ENCODE data around the gene CABP7. TPM values are rescaled to one million over a fixed set of nuclear protein-coding genes. Genes with fewer than 3 reads are reported as not detected.

Gene CABP7
- total RNA-seq, 1 donor from 2014 or later, result not detected

DNA sequence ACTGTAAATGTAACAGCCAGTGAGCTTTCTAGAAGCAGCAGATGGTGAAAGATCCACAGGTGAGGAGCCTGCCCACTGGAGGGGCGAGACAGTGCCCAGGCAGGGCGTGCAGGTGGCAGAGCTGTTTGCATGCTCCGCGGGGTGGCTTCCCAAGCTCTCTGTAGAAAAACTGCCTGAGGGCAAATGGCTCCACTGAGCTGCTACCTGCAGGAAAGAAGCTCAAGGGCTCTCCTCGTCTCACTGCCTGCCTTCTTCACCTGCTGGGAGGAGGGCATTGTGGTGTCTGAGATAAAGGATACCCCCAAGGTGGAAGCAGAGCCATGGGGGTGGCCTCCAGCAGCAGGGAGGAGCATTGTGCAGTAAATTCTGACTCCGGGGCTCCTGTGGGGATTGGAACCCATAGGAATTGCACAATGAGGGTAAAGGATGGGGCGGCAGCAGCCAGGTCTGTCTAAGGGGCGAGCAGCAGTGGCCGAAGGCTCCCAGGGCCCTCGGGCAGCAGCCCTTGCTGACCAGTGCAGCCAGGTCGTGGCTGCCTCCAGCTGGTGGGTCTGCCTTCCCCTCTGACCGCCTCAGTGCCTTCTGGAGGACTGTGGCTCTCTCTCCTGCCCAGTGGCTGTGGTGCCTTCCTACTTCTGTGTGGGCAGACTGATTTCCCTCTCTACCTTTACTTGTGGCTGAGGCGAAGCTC lies 28.0 kb upstream of the CABP7 start:
- H3K36me3 ChIP-seq (ENCODE audit: control insufficient read depth, insufficient read depth, low read length), result peaks cover 7% of the 10 kb centered on the region
- H3K4me3 ChIP-seq (ENCODE audit: low read depth, low read length), result no peak overlapping the region
- TF ChIP-seq, protein P1, sequence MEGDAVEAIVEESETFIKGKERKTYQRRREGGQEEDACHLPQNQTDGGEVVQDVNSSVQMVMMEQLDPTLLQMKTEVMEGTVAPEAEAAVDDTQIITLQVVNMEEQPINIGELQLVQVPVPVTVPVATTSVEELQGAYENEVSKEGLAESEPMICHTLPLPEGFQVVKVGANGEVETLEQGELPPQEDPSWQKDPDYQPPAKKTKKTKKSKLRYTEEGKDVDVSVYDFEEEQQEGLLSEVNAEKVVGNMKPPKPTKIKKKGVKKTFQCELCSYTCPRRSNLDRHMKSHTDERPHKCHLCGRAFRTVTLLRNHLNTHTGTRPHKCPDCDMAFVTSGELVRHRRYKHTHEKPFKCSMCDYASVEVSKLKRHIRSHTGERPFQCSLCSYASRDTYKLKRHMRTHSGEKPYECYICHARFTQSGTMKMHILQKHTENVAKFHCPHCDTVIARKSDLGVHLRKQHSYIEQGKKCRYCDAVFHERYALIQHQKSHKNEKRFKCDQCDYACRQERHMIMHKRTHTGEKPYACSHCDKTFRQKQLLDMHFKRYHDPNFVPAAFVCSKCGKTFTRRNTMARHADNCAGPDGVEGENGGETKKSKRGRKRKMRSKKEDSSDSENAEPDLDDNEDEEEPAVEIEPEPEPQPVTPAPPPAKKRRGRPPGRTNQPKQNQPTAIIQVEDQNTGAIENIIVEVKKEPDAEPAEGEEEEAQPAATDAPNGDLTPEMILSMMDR (IDR thresholded peaks at IDR 0.05; ENCODE audit: insufficient read depth, low read length, severe bottlenecking), result no peak
- FAIRE-seq (no peak), DNase-seq (ENCODE audit: low read depth) (no peak)
- H3K27me3 ChIP-seq (ENCODE audit: control insufficient read depth, insufficient read depth, low read length), result no peaks in the 10 kb centered on the region

DNA sequence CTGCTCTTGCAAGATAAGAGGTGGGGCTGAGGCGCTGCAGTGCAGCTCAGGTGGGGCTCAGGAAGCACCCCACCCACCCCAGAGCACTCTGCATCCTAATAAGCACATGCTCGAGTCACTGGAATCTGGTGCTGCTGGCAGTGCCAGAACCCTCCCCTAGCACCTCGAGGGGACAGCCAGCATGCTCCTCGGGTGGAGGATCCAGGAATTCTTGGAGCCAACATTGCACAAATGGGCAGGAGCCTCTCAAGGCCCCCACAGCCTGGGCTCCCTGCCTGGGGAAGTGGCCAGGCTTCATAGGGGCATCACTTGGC lies 27.5 kb upstream of the CABP7 start:
- FAIRE-seq (no peak), DNase-seq (ENCODE audit: low read depth) (no peak)
- H3K4me3 ChIP-seq (ENCODE audit: low read depth, low read length), result no peak overlapping the region
- H3K27me3 ChIP-seq (ENCODE audit: control insufficient read depth, insufficient read depth, low read length), result no peaks in the 10 kb centered on the region
- H3K36me3 ChIP-seq (ENCODE audit: control insufficient read depth, insufficient read depth, low read length), result peaks cover 7% of the 10 kb centered on the region
- TF ChIP-seq, protein P1 (IDR thresholded peaks at IDR 0.05; ENCODE audit: insufficient read depth, low read length, severe bottlenecking), result no peak

DNA sequence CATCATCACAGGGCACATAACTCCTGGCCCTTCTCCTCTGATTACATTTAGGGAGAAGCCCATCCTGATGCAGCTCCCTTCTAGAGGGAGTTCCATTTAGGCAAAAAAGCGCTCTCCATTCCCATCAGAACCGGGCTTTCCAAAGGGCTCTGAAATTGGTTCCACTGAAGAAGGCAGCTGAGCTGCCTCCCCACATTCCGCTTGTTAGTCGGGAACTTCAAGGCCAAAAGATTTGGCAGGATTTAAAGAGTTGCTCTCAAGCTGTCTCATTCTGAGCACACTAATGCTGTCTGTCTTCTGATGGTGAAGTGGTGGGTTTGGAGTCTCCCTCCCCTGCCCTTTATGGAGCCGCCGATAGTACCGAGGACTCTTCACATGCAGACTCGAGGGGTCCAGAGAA lies 26.6 kb upstream of the CABP7 start:
- TF ChIP-seq, protein P1 (IDR thresholded peaks at IDR 0.05; ENCODE audit: insufficient read depth, low read length, severe bottlenecking), result no peak
- FAIRE-seq (no peak), DNase-seq (ENCODE audit: low read depth) (no peak)
- no peak overlapping the region for H3K4me3 ChIP-seq (ENCODE audit: low read depth, low read length)
- H3K27me3 ChIP-seq (ENCODE audit: control insufficient read depth, insufficient read depth, low read length), result no peaks in the 10 kb centered on the region
- peaks cover 7% of the 10 kb centered on the region for H3K36me3 ChIP-seq (ENCODE audit: control insufficient read depth, insufficient read depth, low read length)

DNA sequence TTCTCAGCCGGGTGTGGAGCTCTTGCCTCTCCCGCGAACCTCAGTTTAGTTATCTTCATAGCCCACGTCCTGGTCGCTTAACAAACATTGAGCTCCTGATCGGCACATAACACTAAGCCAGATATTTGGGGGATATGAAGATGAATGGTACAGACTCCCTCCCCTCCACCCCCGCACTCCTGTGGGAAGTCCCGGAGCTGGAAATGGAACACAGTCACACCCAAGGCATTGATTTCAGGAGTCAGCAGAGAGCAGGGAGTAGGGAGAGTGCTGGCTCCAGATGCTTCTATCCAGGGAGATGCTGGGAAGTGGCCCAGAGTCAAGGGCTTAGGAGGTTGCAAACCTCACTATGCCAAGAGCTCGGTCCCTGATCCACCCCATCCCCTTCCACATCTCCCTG lies 26.1 kb upstream of the CABP7 start:
- FAIRE-seq (no peak), DNase-seq (ENCODE audit: low read depth) (no peak)
- Histone ChIP-seq H3K27me3 (ENCODE audit: control insufficient read depth, insufficient read depth, low read length) (no peaks in the 10 kb centered on the region), H3K4me3 (ENCODE audit: low read depth, low read length) (no peak overlapping the region), H3K36me3 (ENCODE audit: control insufficient read depth, insufficient read depth, low read length) (peaks cover 7% of the 10 kb centered on the region)
- TF ChIP-seq, protein P1 (IDR thresholded peaks at IDR 0.05; ENCODE audit: insufficient read depth, low read length, severe bottlenecking), result no peak

DNA sequence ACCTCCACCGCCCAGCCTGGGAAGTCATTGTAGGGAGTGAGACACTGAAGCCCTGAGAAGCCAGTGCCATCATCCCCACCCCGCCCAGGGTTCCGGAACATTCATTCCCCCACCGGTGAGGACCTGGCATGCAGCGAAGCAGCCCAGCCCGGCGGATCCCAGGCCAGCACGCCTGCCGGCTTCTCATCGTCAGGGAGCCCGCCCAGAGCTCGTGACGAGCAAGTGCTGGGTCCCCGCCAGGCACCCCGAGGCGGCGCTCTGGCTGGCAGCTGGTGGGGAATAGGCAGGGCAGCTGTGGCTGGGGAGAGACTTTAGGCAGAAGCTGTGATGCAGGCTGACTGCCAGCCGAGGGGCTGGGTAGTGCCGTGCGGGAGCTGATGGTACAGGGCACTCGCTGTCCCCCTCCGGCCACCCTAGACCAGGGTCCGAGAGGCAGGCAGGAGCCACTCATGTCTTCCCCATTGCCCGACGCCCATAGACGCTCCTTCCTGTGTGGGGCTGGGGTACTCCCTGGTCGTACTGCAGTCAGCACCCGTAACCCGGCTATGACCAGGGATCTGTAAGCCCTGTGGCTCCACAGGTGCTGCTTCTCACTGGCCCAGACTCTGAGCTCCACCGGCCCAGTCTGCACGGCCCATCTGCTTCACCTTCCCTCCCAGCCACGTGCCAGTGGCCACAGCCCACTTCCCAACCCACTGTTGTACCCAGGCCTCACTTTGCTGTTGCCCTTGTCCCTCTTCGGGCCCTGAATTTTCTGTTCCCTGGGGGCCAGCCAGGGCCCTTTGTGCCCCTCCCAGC lies 24.5 kb upstream of the CABP7 start:
- DNase-seq (ENCODE audit: low read depth), result no peak
- Histone ChIP-seq H3K36me3 (ENCODE audit: control insufficient read depth, insufficient read depth, low read length) (peaks cover 7% of the 10 kb centered on the region), H3K4me3 (ENCODE audit: low read depth, low read length) (no peak overlapping the region), H3K27me3 (ENCODE audit: control insufficient read depth, insufficient read depth, low read length) (no peaks in the 10 kb centered on the region)
- no peak for FAIRE-seq
- TF ChIP-seq, protein P1 (IDR thresholded peaks at IDR 0.05; ENCODE audit: insufficient read depth, low read length, severe bottlenecking), result no peak

Data from bronchial epithelial cell (primary cell).